ENCODE measurements around the gene VSIG2.

Gene VSIG2

DNA sequence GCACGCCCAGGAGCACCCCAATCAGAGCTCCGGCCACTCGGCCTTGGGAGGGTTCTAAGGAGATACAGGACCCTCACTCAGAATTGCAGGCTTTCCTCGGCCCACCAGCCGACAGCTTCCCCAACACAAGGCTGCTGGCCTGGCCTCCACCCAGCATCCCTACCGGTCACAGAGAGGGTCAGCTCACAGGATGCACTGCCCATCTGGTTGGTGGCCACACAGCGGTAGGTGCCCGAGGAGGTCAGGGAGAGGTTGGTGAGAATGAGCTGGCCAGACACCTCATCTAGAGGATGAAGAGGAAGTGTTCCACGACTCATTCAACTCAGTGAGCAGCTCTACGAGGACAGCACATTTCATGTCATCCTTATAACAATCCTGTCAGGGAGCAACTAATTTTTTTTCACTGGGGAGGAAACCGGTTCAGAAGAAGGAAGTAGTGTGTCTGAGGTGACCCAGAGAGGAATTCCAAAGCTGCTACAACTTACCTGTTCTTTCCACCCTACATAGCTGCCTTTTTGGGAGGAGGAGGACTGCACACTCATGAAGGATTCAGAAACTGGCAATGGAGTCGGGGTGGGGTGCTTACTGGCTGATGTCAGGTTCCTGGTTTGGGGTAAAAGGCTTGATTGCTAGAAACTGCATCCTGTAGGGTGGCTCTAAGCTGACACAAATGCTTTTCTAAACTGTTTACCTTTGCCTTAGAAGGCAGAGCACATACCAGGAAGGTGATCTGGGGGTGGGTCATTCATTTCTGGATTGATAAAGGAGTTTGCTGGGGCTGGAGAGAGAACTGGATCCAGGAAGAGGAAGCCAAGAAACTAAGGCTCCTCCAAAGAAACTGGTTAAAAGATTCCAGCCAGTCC, 3.3 kb downstream of the VSIG2 start:
- DNase-seq (ENCODE audit: low read depth) = no peak

DNA sequence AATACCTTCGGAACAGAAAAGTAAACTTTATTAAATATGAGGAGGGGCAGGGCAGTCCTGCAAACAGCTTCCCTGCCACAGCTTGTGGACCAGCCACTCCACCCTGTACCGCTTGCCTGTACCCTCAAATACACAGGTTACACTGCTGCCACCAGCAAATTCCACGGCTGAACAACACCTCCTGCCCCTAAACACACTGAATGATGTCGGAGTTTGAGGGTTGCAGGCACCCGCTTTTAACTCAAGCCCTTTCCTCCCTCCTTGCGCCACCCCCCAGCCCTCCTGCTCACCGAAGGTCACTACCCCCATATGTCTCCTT, 4.0 kb downstream of the VSIG2 start:
- DNase-seq (ENCODE audit: low read depth) = no peak

DNA sequence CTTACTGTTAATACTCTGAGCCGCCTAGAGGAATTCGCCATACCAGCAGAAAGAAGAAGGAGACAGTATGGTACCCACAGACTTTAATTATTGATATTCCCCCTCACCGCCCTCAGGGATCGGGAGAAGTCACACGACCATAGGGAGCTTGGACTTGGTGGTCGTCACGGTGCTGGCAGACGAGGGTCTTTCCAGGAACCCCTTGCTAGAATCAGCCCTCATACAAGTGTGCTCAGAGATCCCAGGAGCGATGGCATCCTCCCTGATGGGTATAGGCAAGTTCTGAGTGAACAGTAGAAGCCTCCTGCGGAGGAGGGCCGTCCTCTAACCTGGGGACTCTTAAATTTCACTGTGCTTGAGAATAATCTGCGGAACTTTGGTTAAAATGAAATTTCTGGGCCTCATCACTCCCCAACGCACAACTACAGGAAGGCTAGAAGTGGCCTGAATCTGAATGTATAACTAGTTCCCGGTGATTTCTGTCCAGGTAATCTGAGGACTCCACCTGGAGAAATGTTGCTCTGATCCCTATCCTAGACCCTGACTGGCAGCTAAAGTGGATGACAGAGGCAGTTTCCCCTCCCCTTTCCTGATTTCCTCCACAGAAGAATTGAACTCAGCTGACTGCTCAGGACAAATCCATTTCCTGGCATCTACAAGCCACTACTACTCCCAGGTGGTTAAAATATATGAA, 4.5 kb downstream of the VSIG2 start:
- DNase-seq (ENCODE audit: low read depth) = no peak

DNA sequence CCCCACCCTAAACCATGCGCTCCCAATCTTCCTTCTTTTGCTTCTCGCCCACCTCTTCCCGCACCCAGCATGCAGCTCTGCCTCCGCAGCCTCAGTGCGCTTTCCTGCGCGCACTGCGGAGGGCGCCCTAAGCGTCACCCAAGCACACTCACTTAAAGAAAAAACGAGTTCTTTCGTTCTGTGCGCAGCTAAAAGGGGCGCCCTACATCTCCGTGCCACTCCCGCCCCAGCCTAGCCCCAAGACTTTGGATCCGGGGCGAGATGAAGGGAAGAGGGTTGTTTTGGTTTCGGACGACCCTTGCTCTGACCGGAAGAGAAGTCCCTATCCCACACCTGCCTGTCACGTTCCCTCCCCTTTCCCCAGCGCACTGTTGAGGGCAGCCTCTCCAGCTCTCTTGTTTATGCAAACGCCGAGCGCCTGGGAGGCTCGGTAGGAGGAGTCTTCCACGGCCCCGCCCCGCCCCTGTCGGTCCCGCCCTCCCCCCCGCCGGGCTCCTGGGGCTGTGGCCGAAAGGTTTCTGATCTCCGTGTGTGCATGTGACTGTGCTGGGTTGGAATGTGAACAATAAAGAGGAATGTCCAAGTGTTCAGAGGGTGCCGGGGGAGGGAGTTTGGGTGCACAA, 5.3 kb downstream of the VSIG2 start:
- DNase-seq (ENCODE audit: low read depth) = peak; percentile 60

DNA sequence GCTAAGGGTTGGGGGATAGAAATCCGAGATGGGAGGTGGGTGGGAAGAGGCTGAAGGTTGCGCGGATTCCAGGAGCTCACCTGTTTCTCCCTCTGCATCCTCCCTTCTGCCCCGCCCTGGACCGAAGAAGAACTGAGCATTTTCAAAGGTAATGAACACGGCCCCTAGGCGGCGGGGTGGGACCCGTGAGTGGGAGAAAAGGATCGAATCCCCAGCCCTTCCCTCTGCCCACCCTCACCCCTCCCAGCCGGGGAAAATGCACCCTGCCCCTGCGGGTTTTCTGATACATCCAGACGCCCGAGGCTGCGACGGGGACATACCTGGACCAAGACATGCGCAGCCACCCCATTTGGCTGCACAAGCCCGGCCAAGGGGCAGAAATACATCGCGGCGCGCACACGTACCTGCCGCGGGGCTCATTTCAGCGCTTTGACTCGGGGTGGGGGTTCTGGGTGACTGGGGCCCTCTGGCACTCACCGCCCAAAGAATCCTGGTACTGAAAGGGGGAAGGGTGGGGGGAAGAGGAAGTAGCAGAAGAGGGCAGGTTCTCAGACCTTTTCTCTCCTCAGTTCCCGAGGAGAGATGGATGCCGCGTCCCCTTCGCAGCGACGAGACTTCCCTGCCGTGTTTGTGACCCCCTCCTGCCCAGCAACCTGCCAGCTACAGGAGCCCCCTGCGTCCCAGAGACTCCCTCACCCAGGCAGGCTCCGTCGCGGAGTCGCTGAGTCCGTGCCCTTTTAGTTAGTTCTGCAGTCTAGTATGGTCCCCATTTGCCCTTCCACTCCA, 6.0 kb downstream of the VSIG2 start:
- DNase-seq (ENCODE audit: low read depth) = no peak

DNA sequence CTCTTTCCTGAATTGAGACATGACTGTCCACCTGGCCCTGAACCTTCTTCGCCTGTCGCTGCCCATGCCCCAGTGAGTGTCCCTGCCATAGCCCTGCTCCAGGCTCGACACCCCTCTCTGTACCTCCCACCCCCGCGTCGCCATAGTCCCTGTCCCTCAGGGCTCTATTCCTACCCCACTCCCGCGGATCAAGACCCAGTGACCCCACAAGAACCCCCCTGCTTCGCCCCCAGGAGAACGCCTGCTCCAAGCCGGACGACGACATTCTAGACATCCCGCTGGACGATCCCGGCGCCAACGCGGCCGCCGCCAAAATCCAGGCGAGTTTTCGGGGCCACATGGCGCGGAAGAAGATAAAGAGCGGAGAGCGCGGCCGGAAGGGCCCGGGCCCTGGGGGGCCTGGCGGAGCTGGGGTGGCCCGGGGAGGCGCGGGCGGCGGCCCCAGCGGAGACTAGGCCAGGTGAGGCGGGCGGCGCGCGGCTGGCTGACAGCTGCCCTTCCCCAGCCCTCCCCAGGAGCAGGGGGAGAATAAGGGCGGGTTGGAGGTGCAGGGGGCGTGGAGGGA, 6.7 kb downstream of the VSIG2 start:
- DNase-seq (ENCODE audit: low read depth) = no peak

DNA sequence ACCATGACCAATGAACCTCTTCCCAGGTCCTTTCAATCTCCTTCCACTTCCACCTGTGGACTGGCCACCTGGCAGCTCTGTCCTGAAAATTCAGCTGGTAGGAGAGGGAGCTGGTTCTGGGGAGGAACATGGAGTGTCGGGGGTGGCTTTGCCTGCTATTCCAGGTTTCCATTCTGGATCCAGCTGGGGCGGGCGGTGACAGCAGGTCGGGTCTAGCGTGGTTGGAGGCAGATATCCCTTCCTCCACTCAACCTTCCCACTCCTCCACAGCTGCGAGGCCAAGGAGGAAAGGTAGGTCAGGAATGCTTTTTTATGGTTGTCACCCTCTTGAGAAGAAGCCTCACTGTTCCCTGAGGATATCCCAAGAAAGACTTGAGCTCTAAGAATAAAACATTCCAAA, 9.0 kb downstream of the VSIG2 start:
- DNase-seq (ENCODE audit: low read depth) = no peak

DNA sequence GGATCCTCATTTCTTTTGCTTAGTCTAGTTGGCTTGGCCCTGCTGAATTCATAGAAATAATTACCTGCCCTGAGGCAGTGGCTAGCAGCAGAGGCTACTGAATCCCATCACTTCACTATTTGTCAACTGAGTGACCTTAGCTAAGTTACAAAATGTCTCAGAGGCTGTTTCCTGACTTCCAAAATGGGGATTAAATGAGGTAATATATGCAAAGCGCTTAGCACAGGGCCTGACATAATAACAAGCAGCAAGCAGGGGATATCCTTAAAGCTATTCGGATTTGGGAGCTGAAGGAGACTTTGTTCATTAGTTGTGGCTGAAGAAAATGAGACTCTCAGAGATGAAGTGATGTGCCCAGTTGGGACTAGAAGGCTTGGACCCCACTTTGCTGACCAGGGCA, 9.5 kb downstream of the VSIG2 start:
- DNase-seq (ENCODE audit: low read depth) = no peak

DNA sequence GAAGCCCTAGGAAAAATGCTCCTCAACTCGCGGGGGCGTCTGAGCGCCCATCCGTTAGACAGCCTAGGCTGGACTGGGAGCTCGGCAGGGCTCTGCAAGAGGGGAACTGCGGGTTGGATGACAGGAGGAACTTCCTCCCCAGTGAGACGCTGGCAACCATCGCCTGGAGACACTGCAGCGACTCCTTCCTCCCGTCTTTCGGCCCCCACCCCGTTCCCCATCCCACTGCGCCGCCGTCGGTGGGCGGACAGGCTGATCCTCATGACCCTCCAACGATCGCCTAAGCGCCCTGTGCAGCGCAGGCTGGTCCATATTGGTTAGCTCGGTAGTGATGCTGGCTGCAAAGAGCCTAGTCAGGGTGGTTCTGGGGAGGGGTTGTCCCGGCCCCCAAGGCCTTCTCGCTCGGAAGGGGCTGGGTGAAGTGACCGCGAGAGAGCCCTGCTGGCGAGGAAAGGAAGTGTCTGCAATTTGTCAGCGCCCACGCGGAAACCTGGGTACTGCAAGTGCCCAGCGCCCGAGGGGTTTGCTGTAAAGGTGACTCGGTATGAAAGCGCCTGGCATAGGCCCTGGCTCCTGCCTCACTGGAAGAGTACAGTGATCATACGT, 11.7 kb downstream of the VSIG2 start:
- DNase-seq (ENCODE audit: low read depth) = no peak

DNA sequence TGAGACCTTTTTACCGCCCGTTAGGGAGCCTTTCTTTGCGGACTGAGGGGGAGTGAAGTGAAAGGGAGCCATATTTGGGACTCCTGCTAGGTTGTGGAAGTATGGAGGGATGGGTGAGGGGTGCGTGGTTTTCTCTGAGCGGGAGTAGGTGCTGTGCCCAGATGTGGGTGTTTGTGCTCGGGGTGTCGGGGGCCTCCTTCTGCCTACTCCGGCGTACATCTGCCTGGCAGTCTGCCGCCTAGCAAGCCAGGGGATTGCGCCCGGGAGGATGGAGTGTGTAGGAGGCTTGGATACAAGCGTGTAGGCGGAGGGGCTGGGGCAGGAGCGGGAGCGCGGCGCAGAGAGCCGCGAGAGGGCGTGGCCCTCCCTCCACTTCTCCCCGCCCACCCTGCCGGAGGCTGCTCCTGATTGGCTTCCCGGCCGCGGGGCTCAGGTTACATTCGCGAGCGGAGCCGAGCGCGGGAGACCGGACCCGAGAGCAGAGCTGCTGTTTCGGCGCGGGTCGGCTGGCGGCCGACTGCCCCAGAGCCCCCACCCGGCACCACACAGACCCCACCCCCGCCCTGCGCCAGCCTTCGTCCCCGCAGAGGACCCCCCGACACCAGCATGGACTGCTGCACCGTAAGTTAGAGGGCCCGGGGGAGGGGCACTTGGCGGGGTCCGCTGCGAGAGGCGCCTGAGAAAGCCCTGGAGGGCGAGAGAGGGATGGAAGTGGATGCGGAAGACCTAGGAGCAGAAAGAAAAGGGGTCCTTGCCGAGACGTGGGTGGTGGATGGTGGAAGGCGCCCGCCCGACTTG, 12.4 kb downstream of the VSIG2 start, which contains the start of gene NRGN:
Gene NRGN, plus strand, starts transcription at position 464 of the 798 bp plus-strand sequence. Its CDS starts 143 bp downstream, at position 607.
- DNase-seq (ENCODE audit: low read depth) = peak; percentile 70

DNA sequence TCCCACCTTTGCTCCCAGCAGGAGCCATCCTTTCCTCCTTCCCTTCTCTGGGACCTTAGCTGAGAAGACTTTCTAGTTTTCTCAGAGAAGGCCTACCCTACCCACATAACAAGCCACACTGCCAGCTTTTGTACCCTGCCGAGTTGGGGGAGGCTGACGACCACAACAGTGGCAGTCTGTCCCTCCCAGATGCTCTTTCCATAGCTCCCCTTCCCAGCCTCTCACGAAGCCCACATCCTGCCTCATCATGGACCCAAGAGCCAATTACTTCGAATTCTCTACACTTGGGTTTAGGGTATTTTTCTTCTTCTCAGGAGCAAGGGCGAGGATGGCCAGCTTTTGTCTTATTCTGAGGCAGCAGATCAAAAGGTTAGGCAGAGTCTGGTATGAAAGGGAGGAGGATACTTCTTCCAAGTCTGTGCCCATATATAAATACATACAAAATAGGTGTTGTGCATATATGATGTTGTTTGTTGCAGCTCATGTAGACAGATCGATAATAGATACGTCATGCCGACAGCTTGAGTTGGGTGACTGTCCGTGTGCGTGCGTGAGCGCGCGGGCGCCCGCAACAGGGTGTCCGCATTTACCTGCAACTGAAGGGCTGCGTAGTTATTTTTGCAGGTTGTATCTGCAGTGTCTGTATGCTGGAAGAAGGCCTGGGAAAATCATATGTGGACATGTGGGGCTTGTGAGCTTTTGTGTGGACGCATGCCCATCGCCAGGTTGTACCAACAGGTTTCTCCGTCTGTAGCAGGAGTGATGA, 13.2 kb downstream of the VSIG2 start:
- no peak for DNase-seq (ENCODE audit: low read depth)

DNA sequence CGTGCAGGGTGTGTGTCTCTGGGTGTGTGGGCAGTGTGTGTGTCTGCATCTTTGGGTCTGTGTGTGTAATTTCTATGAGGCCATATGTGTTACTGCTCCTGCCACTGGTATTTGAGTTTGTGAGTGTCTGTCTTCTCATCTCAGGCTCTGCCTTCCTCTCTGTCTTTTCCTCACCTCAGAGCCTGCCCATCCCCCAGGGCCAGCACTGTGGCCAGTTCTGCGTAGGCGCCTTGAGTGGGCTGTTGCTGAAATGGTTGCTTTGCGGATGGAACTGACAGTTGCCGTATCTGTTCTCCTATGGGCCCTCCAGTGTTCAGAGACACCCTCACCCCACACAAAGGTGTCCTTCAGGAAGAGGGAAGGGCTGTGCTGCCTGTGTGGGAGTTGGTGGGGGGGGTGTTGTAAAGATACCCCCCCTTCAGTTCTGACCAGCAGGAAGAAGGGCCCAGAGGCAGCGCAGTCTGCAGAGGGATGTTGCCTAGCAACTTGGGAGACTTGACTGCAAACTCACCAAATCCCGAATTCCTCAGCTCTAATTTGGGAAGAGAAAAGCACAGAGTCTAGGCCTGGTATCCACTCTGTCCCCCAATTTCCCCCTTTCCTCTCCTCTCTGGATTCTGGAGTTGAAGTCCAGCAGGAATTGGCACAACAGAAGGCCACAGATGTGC, 14.3 kb downstream of the VSIG2 start:
- no peak for DNase-seq (ENCODE audit: low read depth)

DNA sequence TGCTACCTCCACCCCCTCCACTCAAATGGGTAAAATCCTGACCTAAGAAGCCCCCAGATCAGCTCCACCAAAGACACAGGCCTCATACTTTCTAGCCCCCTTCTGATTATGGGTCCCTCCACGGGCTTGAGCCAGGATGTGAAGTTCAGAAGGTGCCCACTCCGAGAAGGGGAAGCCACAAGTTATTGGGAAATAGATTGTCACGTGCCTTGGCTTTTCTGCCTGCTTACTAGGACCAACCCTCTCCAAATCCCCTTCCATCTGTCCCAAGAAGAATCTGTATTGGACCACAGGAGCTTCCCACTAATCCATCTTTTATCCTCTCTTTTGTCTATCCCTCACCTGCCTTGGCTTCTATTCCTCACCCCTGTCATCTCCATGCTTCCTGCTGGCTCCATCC, 15.3 kb downstream of the VSIG2 start:
- DNase-seq (ENCODE audit: low read depth) = no peak

DNA sequence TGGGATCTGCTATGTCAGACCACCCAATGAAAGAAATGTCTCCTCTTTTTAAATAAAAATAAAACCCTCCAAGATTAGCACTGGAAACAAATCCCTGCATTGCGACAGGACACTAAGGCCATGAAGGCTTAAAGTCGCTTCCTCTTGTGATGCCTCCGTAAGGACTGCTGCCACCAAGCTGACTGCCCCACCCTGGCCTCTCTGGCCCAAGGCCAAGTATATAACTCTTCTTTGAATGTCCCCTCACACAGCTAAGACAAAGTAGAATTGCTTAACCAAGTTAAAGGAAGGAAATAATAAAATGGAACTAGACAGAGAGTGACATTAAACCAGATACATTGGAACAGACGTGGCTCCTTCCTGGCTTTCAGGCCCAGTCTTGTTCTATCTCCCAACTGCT, 19.8 kb downstream of the VSIG2 start:
- DNase-seq (ENCODE audit: low read depth) = no peak

DNA sequence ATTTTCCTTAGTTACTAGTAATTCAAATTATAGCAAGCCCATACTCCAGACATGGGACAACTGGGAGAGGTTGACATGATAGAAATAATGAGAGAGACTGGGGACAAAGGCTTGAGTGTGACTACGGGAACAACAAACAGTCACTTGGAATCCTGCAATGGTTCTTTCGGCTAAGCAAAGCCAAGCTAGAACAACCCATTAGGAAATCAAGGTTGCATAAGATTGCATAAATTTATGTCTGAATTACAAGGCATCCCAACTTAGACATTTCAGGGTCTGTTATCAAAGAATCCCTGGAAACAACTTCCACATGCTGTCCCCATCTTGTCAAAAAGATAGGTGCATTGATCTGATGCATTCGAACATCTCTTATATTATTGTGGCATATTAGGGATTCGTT, 22.5 kb downstream of the VSIG2 start:
- no peak for DNase-seq (ENCODE audit: low read depth)

DNA sequence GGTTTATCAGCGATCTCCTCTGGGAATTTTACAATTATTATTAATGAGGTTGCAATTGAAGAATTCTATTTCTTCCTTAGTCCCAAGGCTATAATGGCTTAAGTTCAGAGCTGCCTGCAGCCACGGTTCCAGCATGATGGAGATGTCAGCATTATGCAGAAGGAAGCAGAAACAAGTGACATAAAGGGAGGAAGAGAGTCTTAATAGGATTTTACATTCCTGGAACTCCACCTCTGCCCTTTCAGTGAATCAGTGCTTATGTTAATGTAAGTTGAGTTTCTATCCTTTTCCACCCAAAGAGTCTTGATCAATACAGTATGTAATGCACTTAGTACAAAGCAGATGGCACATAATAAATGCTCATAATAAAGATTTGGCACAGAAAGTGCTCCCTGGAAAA, 23.9 kb downstream of the VSIG2 start:
- no peak for DNase-seq (ENCODE audit: low read depth)

DNA sequence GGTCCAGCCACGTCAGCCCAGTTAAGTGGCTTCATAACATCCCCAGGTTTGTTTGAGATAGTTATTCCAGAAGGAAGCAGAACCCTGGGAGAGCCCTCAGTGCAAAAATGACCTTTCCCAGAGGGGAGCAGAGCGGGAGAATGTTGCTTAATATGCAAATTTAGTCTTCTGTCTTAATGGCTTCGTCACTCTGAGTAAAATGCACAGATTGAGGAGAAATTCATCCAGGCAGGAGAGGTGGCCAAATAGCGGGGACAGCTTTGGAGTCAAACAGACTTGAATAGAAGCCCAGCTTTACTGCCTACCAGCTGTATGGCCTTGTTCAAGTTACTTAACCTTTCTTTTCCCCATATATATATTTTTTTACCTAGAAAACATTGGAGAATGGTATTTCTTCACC, 24.6 kb downstream of the VSIG2 start:
- no peak for DNase-seq (ENCODE audit: low read depth)

DNA sequence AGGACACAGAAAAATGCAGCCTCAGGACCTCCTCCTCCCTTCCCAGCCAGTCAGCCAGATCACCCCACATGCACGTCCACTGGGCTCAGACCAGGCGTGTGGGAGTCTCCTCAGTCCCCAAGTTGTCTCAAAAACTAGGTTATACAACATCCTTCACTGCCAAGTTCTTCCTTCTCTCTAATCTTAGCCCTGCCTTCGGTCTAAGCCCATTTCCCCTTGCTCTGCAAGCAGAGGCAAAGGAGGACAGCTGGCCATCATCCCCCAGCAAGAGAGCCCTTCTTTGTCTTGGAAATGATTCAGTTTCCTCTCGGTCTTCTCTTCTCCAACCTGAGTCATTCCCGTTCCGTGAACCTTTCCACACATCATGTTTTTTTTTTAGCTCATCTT, 26.3 kb downstream of the VSIG2 start:
- DNase-seq (ENCODE audit: low read depth) = no peak

DNA sequence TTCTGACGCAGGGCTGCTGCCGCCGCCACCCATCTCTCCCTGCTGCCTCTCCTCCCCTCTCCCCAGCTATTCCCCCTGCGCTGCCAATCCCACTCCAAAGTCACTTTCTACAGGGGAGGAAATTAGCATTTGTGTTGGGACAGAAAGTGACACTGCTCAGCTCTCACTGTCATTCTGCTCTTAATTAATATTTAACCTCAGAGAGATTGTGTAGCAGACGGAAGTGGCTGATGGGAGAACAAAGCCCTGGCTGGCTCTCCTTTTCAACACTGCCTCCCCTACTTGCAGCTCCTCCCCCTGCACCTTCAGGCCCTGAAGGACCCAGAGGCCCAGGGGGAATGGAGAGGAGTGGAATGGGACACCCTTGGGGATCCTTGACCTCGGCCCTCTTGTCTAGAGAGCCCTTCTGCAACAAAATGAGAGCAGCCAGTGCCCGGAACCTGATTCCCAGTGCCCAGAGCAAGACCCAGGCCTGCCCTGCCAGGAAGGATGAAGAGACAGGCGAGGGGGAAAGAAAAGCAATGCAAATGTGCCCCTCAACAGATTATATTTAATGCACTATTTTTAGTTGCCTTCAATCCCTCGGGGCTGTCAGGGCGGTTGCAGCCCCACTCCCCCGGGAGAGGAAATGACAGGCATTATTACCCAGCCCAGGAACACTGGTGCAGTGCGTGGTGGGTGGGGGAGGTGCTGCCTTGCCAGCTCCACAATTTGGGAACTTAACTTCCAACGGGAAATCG, 26.9 kb downstream of the VSIG2 start:
- no peak for DNase-seq (ENCODE audit: low read depth)

Measured in activated gamma-delta T cell treated with anti-CD3 and anti-CD28 coated beads, Interleukin-2, amount 50 U/mL, for 16 hours (primary cell).